Panc1 (cell line): ENCODE results near the gene C18orf54. TPM values are rescaled to one million over a fixed set of nuclear protein-coding genes. Genes with fewer than 3 reads are reported as not detected.

Experiments
- ATAC-seq: fragments of 200-7000 bp; cut with Tn5 transposase; 2 replicates; pipeline ENCODE4 v1.9.1; 2020; ENCODE audit warnings: mild to moderate bottlenecking, moderate library complexity
- BruUV-seq: library from RNA; stranded (reverse); fragments of 400-500 nt; replicated peaks from 2 replicates; lab custom pipeline; 2021; lab: Mats Ljungman, UMichigan
- CTCF ChIA-PET: fragments of 300-600 bp; sonication (Branson Sonifier 250); formaldehyde crosslinking; loops from one replicate; lab custom pipeline; 2022; ENCODE audit warnings: antibody characterized with exemption; lab: Charles Lee
- POLR2A ChIA-PET: fragments of 300-600 bp; sonication (Branson Sonifier 250); formaldehyde crosslinking; loops from one replicate; lab custom pipeline; 2022; ENCODE audit warnings: antibody characterized with exemption; lab: Charles Lee
- DNase-seq: peaks from one replicate; pipeline ENCODE4 v3.0.0-alpha.2; 2010; ENCODE audit warnings: low read depth, low spot score
- H3K27ac ChIP-seq: 2 replicates; pipeline ENCODE4 v1.5.1; 2011; ENCODE audit warnings: mild to moderate bottlenecking, low read length, inconsistent platforms
- H3K27me3 ChIP-seq: fragments of 200-500 bp; sonication (Bioruptor generic); 2 replicates; pipeline ENCODE4 v1.6.0; 2014; ENCODE audit warnings: low read length, inconsistent platforms; ENCODE audit not compliant: control insufficient read depth, insufficient read depth
- H3K36me3 ChIP-seq: fragments of 200-500 bp; sonication (Bioruptor generic); 2 replicates; pipeline ENCODE4 v1.5.1; 2014; ENCODE audit warnings: inconsistent platforms, mild to moderate bottlenecking, low read length, moderate library complexity; ENCODE audit not compliant: control insufficient read depth, insufficient read depth
- H3K4me1 ChIP-seq: 2 replicates; pipeline ENCODE4 v1.5.1; 2011; ENCODE audit warnings: inconsistent platforms, mild to moderate bottlenecking, low read length, moderate library complexity; ENCODE audit not compliant: control insufficient read depth, insufficient read depth
- H3K4me3 ChIP-seq, 2 experiments: 2 replicates each; pipeline ENCODE4 v1.5.1; 2011 to 2012; ENCODE audit warnings: low read depth in 2 of 2, low read length in 2 of 2, mild to moderate bottlenecking in 2 of 2, inconsistent platforms in 1 of 2, moderate library complexity in 1 of 2
- H3K9me3 ChIP-seq: fragments of 200-500 bp; sonication (Bioruptor generic); 2 replicates; pipeline ENCODE4 v1.5.1; 2014; ENCODE audit warnings: low read depth, mild to moderate bottlenecking, inconsistent platforms, low read length, moderate library complexity; ENCODE audit not compliant: control insufficient read depth, insufficient read depth
- CTCF ChIP-seq: fragments of 450-650 bp; IDR thresholded peaks from 2 replicates; pipeline ENCODE4 v1.5.1; 2017; ENCODE audit warnings: mild to moderate bottlenecking
- POLR2AphosphoS5 ChIP-seq: IDR thresholded peaks from 2 replicates; pipeline ENCODE4 v1.6.1; 2012; ENCODE audit warnings: mild to moderate bottlenecking, low read depth, low read length, moderate library complexity
- REST ChIP-seq, 2 experiments: IDR thresholded peaks; 2 replicates each; pipeline ENCODE4 v1.6.1; 2011 to 2012; ENCODE audit warnings: low read depth in 2 of 2, control low read depth in 1 of 2, low read length in 1 of 2, mild to moderate bottlenecking in 1 of 2, moderate library complexity in 1 of 2; ENCODE audit not compliant: insufficient read depth in 1 of 2
- SIN3A ChIP-seq: IDR thresholded peaks from 2 replicates; pipeline ENCODE4 v1.6.1; 2012; ENCODE audit warnings: low read depth, mild to moderate bottlenecking, low read length, moderate library complexity, borderline replicate concordance; ENCODE audit not compliant: insufficient read depth
- TCF7L2 ChIP-seq: IDR thresholded peaks from 2 replicates; pipeline ENCODE4 v1.6.1; 2011; ENCODE audit warnings: mild to moderate bottlenecking, low read depth, low read length, inconsistent platforms
- in situ Hi-C: cut with HindIII; loops from 2 replicates; pipeline ENCODE4 v1.10.0; 2016; ENCODE audit warnings: low sequenced_read_pairs, low pct_unique_long_range_greater_than_20kb
- intact Hi-C: fragments of 100-400 bp; cut with micrococcal nuclease; formaldehyde crosslinking; loops from one replicate; pipeline ENCODE4 v1.10.0; 2022; ENCODE audit not compliant: unreplicated experiment
- total RNA-seq: library from RNA; stranded (reverse); gene quantifications from one replicate; pipeline ENCODE4 v1.2.1, GENCODE V29; 2021; ENCODE audit not compliant: unreplicated experiment

Gene C18orf54
- total RNA-seq, 1 experiment from 2014 or later = 7.5 TPM

- Histone ChIP-seq H3K27me3 (no peaks in the 10 kb centered on the region), H3K9me3 (no peaks in the 10 kb centered on the region), H3K27ac (0 out of 2 replicates have a peak overlapping the region, but pooled peaks have one; percentile 21), H3K4me1 (peaks cover 4% of the 10 kb centered on the region; the same call in 1 of the 2 replicates), H3K36me3 (no peaks in the 10 kb centered on the region), H3K4me3 (no peak overlapping the region)
- no TSS peak for BruUV-seq
- ChIA-PET CTCF (no interaction called here), POLR2A (no interaction called here)
- DNase-seq (no peak), ATAC-seq (no peak)
- TF ChIP-seq REST (IDR thresholded peaks at IDR 0.05; ENCODE audit: insufficient read depth in 1 of 2, low read depth in 2 of 2, low read length in 1 of 2) = no peak
- no peak for TF ChIP-seq CTCF
- TF ChIP-seq SIN3A = no peak
- TF ChIP-seq POLR2AphosphoS5 = no peak
- TF ChIP-seq TCF7L2 = no peak
- intact Hi-C loops = no loop called here
- in situ Hi-C loops = no loop called here
These were observed 29.9 kb downstream of the C18orf54 start for GRCh38 chr18:54387631-54388030.

GRCh38 chr18:54388203-54389142 is 30.8 kb downstream of the C18orf54 start:
- in situ Hi-C loops (no loop called here), intact Hi-C loops (no loop called here)
- ATAC-seq = peak; percentile 95
- Histone ChIP-seq H3K36me3 (no peaks in the 10 kb centered on the region), H3K27me3 (no peaks in the 10 kb centered on the region), H3K9me3 (no peaks in the 10 kb centered on the region), H3K27ac (peak overlapping the region; percentile 21; the same call in 1 of the 2 replicates), H3K4me3 (no peak overlapping the region), H3K4me1 (peaks cover 4% of the 10 kb centered on the region; the same call in 1 of the 2 replicates)
- TF ChIP-seq TCF7L2 = no peak
- ChIA-PET CTCF (no interaction called here), POLR2A (no interaction called here)
- BruUV-seq = no TSS peak
- peak; percentile 64 for DNase-seq
